Measurements from ENCODE around the gene NIBAN1. TPM values are rescaled to one million over a fixed set of nuclear protein-coding genes. Genes with fewer than 3 reads are reported as not detected.
"Not testable (repeated sequence)": the region's sequence is repeated elsewhere in the genome, so short reads cannot be mapped to it uniquely, and the experiment has no call there.

NIBAN1 gene
- total and polyA plus RNA-seq, 3 donors from 2014 or later: 2.4 to 12.4 (median 4.0) TPM

DNA sequence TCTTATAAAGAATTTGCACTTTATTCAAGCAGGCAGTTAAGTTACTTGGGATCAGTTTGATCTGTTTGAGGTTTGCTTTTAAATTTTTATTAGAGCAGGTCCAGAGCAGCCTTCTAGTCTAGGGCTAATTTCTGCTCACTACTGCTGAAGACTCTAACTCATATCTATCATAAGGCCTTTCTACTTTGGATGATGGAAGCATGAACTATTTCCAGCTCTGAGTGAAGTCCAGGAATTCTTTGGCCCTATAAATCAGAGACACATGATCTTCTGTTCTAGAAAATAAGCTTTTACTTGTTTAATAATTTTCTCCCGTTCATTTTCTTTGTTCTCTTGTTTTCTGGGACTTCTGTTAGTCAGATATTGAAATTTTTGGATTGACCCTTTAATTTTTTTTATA is 14.7 kb downstream of the NIBAN1 start:
- TF ChIP-seq, protein P1, sequence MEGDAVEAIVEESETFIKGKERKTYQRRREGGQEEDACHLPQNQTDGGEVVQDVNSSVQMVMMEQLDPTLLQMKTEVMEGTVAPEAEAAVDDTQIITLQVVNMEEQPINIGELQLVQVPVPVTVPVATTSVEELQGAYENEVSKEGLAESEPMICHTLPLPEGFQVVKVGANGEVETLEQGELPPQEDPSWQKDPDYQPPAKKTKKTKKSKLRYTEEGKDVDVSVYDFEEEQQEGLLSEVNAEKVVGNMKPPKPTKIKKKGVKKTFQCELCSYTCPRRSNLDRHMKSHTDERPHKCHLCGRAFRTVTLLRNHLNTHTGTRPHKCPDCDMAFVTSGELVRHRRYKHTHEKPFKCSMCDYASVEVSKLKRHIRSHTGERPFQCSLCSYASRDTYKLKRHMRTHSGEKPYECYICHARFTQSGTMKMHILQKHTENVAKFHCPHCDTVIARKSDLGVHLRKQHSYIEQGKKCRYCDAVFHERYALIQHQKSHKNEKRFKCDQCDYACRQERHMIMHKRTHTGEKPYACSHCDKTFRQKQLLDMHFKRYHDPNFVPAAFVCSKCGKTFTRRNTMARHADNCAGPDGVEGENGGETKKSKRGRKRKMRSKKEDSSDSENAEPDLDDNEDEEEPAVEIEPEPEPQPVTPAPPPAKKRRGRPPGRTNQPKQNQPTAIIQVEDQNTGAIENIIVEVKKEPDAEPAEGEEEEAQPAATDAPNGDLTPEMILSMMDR (IDR thresholded peaks at IDR 0.05): no peak
- no peak for TF ChIP-seq POLR2A (IDR thresholded peaks at IDR 0.05)
- Histone ChIP-seq H3K27ac (no peak overlapping the region), H3K4me3 (no peak overlapping the region), H3K9me3 (no peaks in the 10 kb centered on the region), H3K27me3 (no peaks in the 10 kb centered on the region), H3K4me1 (peaks cover under 1% of the 10 kb centered on the region), H3K36me3 (ENCODE audit: low read depth, missing control alignments) (no peaks in the 10 kb centered on the region)
- no peak for DNase-seq
- 48 to 58% methylated on average over 1 of the region's 1 CpG for WGBS, 2 donors
- intact Hi-C loops (cut with DNase I; ENCODE audit: low total_unique reads): no loop called here

DNA sequence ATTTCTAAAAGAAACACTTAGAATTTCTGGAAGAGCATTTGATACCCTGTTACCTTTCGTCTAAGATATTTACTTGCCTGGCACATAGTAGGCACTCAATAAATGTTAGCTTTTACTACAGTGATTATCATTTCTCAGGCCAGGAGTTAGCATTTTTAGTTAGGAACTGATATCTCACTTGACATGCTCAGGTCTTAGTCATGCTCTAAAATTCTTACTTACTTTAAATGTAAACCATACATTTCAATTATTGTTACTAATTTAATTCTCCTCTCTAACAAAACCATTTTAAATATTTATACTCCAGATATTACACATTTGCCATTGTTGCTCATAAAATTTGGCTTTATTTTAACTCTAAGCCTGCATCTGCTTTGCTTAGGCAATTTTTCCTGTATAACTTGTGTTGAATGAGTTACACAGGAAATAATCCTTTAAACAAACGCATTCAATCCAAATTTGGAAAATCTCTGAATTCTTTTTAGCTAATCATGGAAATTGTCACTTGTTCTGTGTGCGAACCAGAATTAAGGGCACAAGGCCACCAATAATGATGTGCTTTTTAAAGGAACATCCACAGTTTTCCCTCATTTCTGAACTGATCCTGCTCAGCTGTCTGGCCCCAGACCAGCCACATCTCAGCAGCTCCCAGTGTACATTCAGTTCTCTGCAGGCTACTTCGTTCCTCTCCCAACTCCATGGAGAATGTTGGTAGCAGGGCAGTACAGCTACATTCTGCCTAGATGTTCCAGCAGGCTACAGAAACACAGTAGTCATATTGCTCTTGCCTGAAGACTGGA is 15.6 kb downstream of the NIBAN1 start:
- DNase-seq: peak; percentile 53
- no peaks in the 10 kb centered on the region for H3K9me3 ChIP-seq
- TF ChIP-seq, protein P1 (IDR thresholded peaks at IDR 0.05): no peak
- no peaks in the 10 kb centered on the region for H3K36me3 ChIP-seq (ENCODE audit: low read depth, missing control alignments)
- H3K27me3 ChIP-seq: no peaks in the 10 kb centered on the region
- peaks cover 6% of the 10 kb centered on the region for H3K4me1 ChIP-seq
- intact Hi-C loops (cut with DNase I; ENCODE audit: low total_unique reads): no loop called here
- 54 to 58% methylated on average over 4 of the region's 4 CpGs for WGBS, 2 donors
- H3K4me3 ChIP-seq: no peak overlapping the region
- no peak overlapping the region for H3K27ac ChIP-seq

DNA sequence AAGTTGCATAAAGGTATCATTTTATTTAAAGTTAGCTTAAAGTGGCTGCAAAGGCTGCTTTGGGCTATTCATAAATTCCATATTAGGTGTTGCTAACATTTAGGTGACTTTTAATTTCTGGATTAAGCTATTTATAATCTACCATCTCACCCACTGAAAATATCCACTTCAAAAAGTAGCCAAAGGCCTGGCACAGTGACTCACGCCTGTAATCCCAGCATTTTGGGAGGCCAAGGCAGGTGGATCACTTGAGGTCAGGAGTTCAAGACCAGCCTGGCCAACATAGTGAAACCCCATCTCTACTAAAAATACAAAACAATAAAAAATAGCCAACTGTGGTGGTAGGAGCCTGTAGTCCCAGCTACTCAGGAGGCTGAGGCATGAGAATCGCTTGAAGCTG is 16.4 kb downstream of the NIBAN1 start:
- DNase-seq; intact Hi-C loops (cut with DNase I; ENCODE audit: low total_unique reads); H3K27me3 ChIP-seq; H3K9me3 ChIP-seq; H3K4me3 ChIP-seq; H3K36me3 ChIP-seq (ENCODE audit: low read depth, missing control alignments); H3K27ac ChIP-seq; H3K4me1 ChIP-seq: not testable (repeated sequence)
- 83 to 94% methylated on average over 2 of the region's 2 CpGs for WGBS, 2 donors

DNA sequence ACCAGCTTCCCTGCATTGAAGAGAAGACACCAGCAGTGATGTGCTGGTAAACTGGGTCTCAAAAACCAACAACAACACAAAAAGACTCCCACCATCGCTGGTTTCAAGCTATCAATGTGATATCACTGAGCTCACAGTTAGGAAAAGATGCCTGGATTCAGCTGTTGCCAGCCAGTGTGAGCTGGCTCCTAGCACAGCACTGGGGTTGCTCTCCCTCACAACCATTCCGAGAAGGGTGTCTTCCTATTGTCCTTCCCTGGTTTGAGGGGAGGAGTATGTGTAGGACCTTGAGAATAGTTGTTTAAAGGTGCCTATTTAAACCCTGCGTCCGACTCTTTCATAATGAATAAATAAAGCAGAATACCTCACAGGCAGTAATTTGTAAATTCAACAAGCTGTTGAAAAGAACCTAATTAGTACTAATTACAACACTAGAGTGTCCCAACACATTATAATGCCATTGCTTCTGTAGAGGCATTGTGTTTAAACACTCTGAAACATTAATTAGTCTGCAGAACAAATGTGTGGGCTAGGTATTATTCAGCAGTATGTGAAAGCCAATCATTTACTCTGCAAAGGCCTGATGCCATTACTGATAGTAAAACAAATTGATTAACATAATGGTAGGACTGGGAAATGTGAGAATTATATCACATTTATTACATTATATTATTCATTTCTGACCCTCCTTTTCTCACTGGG is 17.2 kb downstream of the NIBAN1 start:
- intact Hi-C loops (cut with DNase I; ENCODE audit: low total_unique reads): no loop called here
- Histone ChIP-seq H3K4me3 (no peak overlapping the region), H3K36me3 (ENCODE audit: low read depth, missing control alignments) (no peaks in the 10 kb centered on the region), H3K27me3 (no peaks in the 10 kb centered on the region), H3K4me1 (peaks cover 6% of the 10 kb centered on the region), H3K9me3 (no peaks in the 10 kb centered on the region), H3K27ac (no peak overlapping the region)
- WGBS, 2 donors: 87 to 89% methylated on average over 4 of the region's 4 CpGs
- DNase-seq: no peak
- TF ChIP-seq, protein P1 (IDR thresholded peaks at IDR 0.05): no peak
- no peak for TF ChIP-seq POLR2A (IDR thresholded peaks at IDR 0.05)

DNA sequence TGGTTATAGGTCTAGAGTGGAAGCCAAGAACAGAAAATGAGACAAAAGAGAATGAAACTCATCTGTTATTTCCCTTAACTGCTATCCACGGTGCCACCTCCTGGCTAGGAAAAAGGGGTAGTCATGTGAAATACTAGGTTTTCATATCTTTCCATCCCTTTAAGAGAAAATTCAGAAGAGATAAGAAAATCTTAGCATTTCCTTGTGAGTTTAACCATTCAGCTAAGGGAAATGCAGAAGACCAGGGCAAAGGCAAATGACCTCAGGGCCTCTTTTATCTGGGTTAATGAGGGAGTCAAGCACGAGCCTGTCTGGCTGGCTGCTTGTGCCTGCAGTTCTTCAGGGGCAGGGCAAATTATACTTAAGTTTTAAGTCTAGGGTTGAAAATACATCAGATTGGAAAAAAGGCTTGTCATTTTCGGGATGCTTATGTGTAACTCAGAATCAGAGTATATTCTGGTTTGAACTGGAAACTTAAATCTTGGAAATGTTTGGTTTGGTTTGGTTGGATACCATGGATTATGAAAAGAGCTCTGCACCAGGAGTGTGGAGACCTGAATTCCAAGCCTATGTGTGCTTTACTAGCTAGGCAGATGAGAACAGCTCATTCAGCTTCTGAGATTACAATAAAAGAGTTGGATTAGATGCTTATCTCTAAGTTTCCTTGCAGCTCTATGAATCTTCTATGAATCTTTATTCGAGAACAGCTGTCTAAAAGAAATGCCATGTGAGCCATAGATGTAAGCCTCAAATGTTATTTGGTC is 19.9 kb downstream of the NIBAN1 start:
- H3K9me3 ChIP-seq: no peaks in the 10 kb centered on the region
- intact Hi-C loops (cut with DNase I; ENCODE audit: low total_unique reads): no loop called here
- TF ChIP-seq POLR2A (IDR thresholded peaks at IDR 0.05): no peak
- TF ChIP-seq, protein P1 (IDR thresholded peaks at IDR 0.05): no peak
- peak overlapping the region in 1 of 2 donors; percentile 47 for H3K27ac ChIP-seq
- DNase-seq: peak; percentile 21
- H3K36me3 ChIP-seq (ENCODE audit: low read depth, missing control alignments): no peaks in the 10 kb centered on the region
- H3K27me3 ChIP-seq: no peaks in the 10 kb centered on the region
- peaks cover 6% of the 10 kb centered on the region for H3K4me1 ChIP-seq
- no peak overlapping the region for H3K4me3 ChIP-seq
- 58 to 59% methylated on average over 4 of the region's 4 CpGs for WGBS, 2 donors

Measured in testis (tissue), 3 donors.